ENCODE results near the gene PLEKHA7. TPM values are rescaled to one million over a fixed set of nuclear protein-coding genes. Genes with fewer than 3 reads are reported as not detected.
"Not testable (repeated sequence)": the region's sequence is repeated elsewhere in the genome, so short reads cannot be mapped to it uniquely, and the experiment has no call there.

The PLEKHA7 gene
- polyA plus RNA-seq (2013, experiment 1 of 2): 3.1 TPM
- polyA plus RNA-seq (2013, experiment 2 of 2): 2.9 TPM

GRCh38 chr11:17014321-17014832, at the start of gene PLEKHA7:
Gene PLEKHA7 (minus strand): TSS chr11:17014414. CDS start chr11:17014401, 13 bp downstream.
- no peak within 1 kb of the TSS for H3K27ac ChIP-seq (ENCODE audit: low read depth, low read length)
- no peaks in the 10 kb centered on the region for H3K4me1 ChIP-seq (ENCODE audit: control insufficient read depth, low read depth, low read length)
- no peak within 1 kb of the TSS for H4K5ac ChIP-seq (ENCODE audit: low read length)
- peaks cover 13% of the 10 kb centered on the region for H3K27me3 ChIP-seq (ENCODE audit: insufficient read depth, low read length, poor library complexity)
- no peaks in the 10 kb centered on the region for H3K79me2 ChIP-seq (ENCODE audit: control insufficient read depth, insufficient read depth, low read length)
- H3K36me3 ChIP-seq (ENCODE audit: control insufficient read depth, insufficient read depth, low read length): no peaks in the 10 kb centered on the region
- no peak within 1 kb of the TSS for H3K23ac ChIP-seq (ENCODE audit: low read length)
- no peak for DNase-seq
- no peak within 1 kb of the TSS for H2BK120ac ChIP-seq (ENCODE audit: low read depth, low read length)
- no CpG with 5 or more reads among the region's 76 CpGs for WGBS (ENCODE audit: extremely low coverage, insufficient coverage, low lambda C conversion rate)
- H3K4me2 ChIP-seq (ENCODE audit: low read length): peak within 1 kb of the TSS; percentile 98
- H3K56ac ChIP-seq (ENCODE audit: low read length): peak within 1 kb of the TSS; percentile 67
- H2BK15ac ChIP-seq (replicated peaks; ENCODE audit: low read depth): no peak within 1 kb of the TSS
- H2BK5ac ChIP-seq (ENCODE audit: low read length): no peak within 1 kb of the TSS
- no peaks in the 10 kb centered on the region for H3K79me1 ChIP-seq (ENCODE audit: low read length)
- H3K9ac ChIP-seq (ENCODE audit: low read length): peak within 1 kb of the TSS; percentile 60
- peak within 1 kb of the TSS; percentile 88 for H3K18ac ChIP-seq (ENCODE audit: low read length)
- H3K4me3 ChIP-seq (ENCODE audit: low read length): peak within 1 kb of the TSS; percentile 38
- no peak within 1 kb of the TSS for H4K8ac ChIP-seq (ENCODE audit: low read depth, low read length)
- no peak within 1 kb of the TSS for H3K4ac ChIP-seq (ENCODE audit: low read depth, low read length)
- no peak within 1 kb of the TSS for H2AK5ac ChIP-seq (ENCODE audit: low read length)

GRCh38 chr11:17063171-17064002, 49.2 kb upstream of the PLEKHA7 start:
- no peak overlapping the region for H4K8ac ChIP-seq (ENCODE audit: low read depth, low read length)
- no peak overlapping the region for H2BK5ac ChIP-seq (ENCODE audit: low read length)
- no peaks in the 10 kb centered on the region for H3K27me3 ChIP-seq (ENCODE audit: insufficient read depth, low read length, poor library complexity)
- WGBS (ENCODE audit: extremely low coverage, insufficient coverage, low lambda C conversion rate): no CpG with 5 or more reads among the region's 4 CpGs
- no peak overlapping the region for H3K4me2 ChIP-seq (ENCODE audit: low read length)
- H3K79me1 ChIP-seq (ENCODE audit: low read length): no peaks in the 10 kb centered on the region
- no peak overlapping the region for H3K23ac ChIP-seq (ENCODE audit: low read length)
- H4K5ac ChIP-seq (ENCODE audit: low read length): no peak overlapping the region
- H3K9ac ChIP-seq (ENCODE audit: low read length): no peak overlapping the region
- no peak overlapping the region for H2AK5ac ChIP-seq (ENCODE audit: low read length)
- no peak overlapping the region for H3K27ac ChIP-seq (ENCODE audit: low read depth, low read length)
- no peak overlapping the region for H3K56ac ChIP-seq (ENCODE audit: low read length)
- no peak overlapping the region for H3K4me3 ChIP-seq (ENCODE audit: low read length)
- H3K4ac ChIP-seq (ENCODE audit: low read depth, low read length): no peak overlapping the region
- H3K4me1 ChIP-seq (ENCODE audit: control insufficient read depth, low read depth, low read length): no peaks in the 10 kb centered on the region
- peak; percentile 67 for DNase-seq
- no peak overlapping the region for H2BK15ac ChIP-seq (replicated peaks; ENCODE audit: low read depth)
- no peak overlapping the region for H3K18ac ChIP-seq (ENCODE audit: low read length)
- no peak overlapping the region for H2BK120ac ChIP-seq (ENCODE audit: low read depth, low read length)
- no peaks in the 10 kb centered on the region for H3K36me3 ChIP-seq (ENCODE audit: control insufficient read depth, insufficient read depth, low read length)
- H3K79me2 ChIP-seq (ENCODE audit: control insufficient read depth, insufficient read depth, low read length): no peaks in the 10 kb centered on the region

GRCh38 chr11:17051146-17051545, 36.9 kb upstream of the PLEKHA7 start:
- H3K18ac ChIP-seq (ENCODE audit: low read length); H2BK5ac ChIP-seq (ENCODE audit: low read length); H3K27ac ChIP-seq (ENCODE audit: low read depth, low read length); H2BK120ac ChIP-seq (ENCODE audit: low read depth, low read length); H3K4me2 ChIP-seq (ENCODE audit: low read length); H3K23ac ChIP-seq (ENCODE audit: low read length); H3K36me3 ChIP-seq (ENCODE audit: control insufficient read depth, insufficient read depth, low read length); H3K9ac ChIP-seq (ENCODE audit: low read length); H4K8ac ChIP-seq (ENCODE audit: low read depth, low read length); H3K27me3 ChIP-seq (ENCODE audit: insufficient read depth, low read length, poor library complexity); H3K4me1 ChIP-seq (ENCODE audit: control insufficient read depth, low read depth, low read length); H4K5ac ChIP-seq (ENCODE audit: low read length); DNase-seq; H3K79me2 ChIP-seq (ENCODE audit: control insufficient read depth, insufficient read depth, low read length); H3K56ac ChIP-seq (ENCODE audit: low read length); H3K79me1 ChIP-seq (ENCODE audit: low read length); H3K4ac ChIP-seq (ENCODE audit: low read depth, low read length); H2BK15ac ChIP-seq (replicated peaks; ENCODE audit: low read depth); H3K4me3 ChIP-seq (ENCODE audit: low read length); H2AK5ac ChIP-seq (ENCODE audit: low read length): not testable (repeated sequence)
- no CpG with 5 or more reads among the region's 27 CpGs for WGBS (ENCODE audit: extremely low coverage, insufficient coverage, low lambda C conversion rate)

GRCh38 chr11:17048491-17048890, 34.3 kb upstream of the PLEKHA7 start:
- H3K9ac ChIP-seq (ENCODE audit: low read length); H2BK5ac ChIP-seq (ENCODE audit: low read length); H3K27ac ChIP-seq (ENCODE audit: low read depth, low read length); H2BK15ac ChIP-seq (replicated peaks; ENCODE audit: low read depth); DNase-seq; H3K36me3 ChIP-seq (ENCODE audit: control insufficient read depth, insufficient read depth, low read length); H3K23ac ChIP-seq (ENCODE audit: low read length); H2BK120ac ChIP-seq (ENCODE audit: low read depth, low read length); H3K18ac ChIP-seq (ENCODE audit: low read length); H3K4me3 ChIP-seq (ENCODE audit: low read length); H3K4ac ChIP-seq (ENCODE audit: low read depth, low read length); H3K27me3 ChIP-seq (ENCODE audit: insufficient read depth, low read length, poor library complexity); H4K8ac ChIP-seq (ENCODE audit: low read depth, low read length); H3K79me2 ChIP-seq (ENCODE audit: control insufficient read depth, insufficient read depth, low read length); H3K4me2 ChIP-seq (ENCODE audit: low read length); H3K4me1 ChIP-seq (ENCODE audit: control insufficient read depth, low read depth, low read length); H3K56ac ChIP-seq (ENCODE audit: low read length); H3K79me1 ChIP-seq (ENCODE audit: low read length); H4K5ac ChIP-seq (ENCODE audit: low read length); H2AK5ac ChIP-seq (ENCODE audit: low read length): not testable (repeated sequence)
- no CpG with 5 or more reads among the region's 4 CpGs for WGBS (ENCODE audit: extremely low coverage, insufficient coverage, low lambda C conversion rate)

- H3K79me2 ChIP-seq (ENCODE audit: control insufficient read depth, insufficient read depth, low read length): no peaks in the 10 kb centered on the region
- H4K8ac ChIP-seq (ENCODE audit: low read depth, low read length): no peak overlapping the region
- H3K36me3 ChIP-seq (ENCODE audit: control insufficient read depth, insufficient read depth, low read length): no peaks in the 10 kb centered on the region
- no peak overlapping the region for H3K56ac ChIP-seq (ENCODE audit: low read length)
- H3K4me1 ChIP-seq (ENCODE audit: control insufficient read depth, low read depth, low read length): no peaks in the 10 kb centered on the region
- no peak overlapping the region for H3K4ac ChIP-seq (ENCODE audit: low read depth, low read length)
- no peak for DNase-seq
- no peak overlapping the region for H3K27ac ChIP-seq (ENCODE audit: low read depth, low read length)
- H2BK5ac ChIP-seq (ENCODE audit: low read length): no peak overlapping the region
- H4K5ac ChIP-seq (ENCODE audit: low read length): no peak overlapping the region
- H2AK5ac ChIP-seq (ENCODE audit: low read length): no peak overlapping the region
- no peak overlapping the region for H2BK120ac ChIP-seq (ENCODE audit: low read depth, low read length)
- no peak overlapping the region for H3K4me2 ChIP-seq (ENCODE audit: low read length)
- H3K4me3 ChIP-seq (ENCODE audit: low read length): no peak overlapping the region
- H2BK15ac ChIP-seq (replicated peaks; ENCODE audit: low read depth): no peak overlapping the region
- H3K27me3 ChIP-seq (ENCODE audit: insufficient read depth, low read length, poor library complexity): no peaks in the 10 kb centered on the region
- no peak overlapping the region for H3K9ac ChIP-seq (ENCODE audit: low read length)
- no peak overlapping the region for H3K18ac ChIP-seq (ENCODE audit: low read length)
- no peaks in the 10 kb centered on the region for H3K79me1 ChIP-seq (ENCODE audit: low read length)
- no peak overlapping the region for H3K23ac ChIP-seq (ENCODE audit: low read length)
- WGBS (ENCODE audit: extremely low coverage, insufficient coverage, low lambda C conversion rate): no CpG with 5 or more reads among the region's 5 CpGs
These were observed 32.5 kb upstream of the PLEKHA7 start for GRCh38 chr11:17046690-17047089.
